Sigmoid colon (tissue), 7 donors: ENCODE results near the gene LPAR2. TPM values are rescaled to one million over a fixed set of nuclear protein-coding genes. Genes with fewer than 3 reads are reported as not detected.
A peak's percentile ranks its signal among the peaks of the same experiment; 100 is the strongest.

Experiments used
- DNase-seq: peaks from one replicate; pipeline ENCODE4 v3.0.0-alpha.2; 2019
- H3K27ac ChIP-seq, 4 donors: fragments of 200-600 bp; sonication (generic); one replicate each; pipeline ENCODE4 v1.5.1; 2016 to 2019; ENCODE audit warnings: mild to moderate bottlenecking in 1 of 4
- H3K27me3 ChIP-seq, 3 donors: fragments of 200-600 bp; sonication (generic); one replicate each; pipeline ENCODE4 v1.5.1; 2019; ENCODE audit warnings: mild to moderate bottlenecking in 1 of 3
- H3K36me3 ChIP-seq, 4 donors: fragments of 200-600 bp; sonication (generic); one replicate each; pipeline ENCODE4 v1.5.1; 2016 to 2019
- H3K4me1 ChIP-seq, 4 donors: fragments of 200-600 bp; sonication (generic); one replicate each; pipeline ENCODE4 v1.5.1; 2017 to 2019
- H3K4me3 ChIP-seq, 4 donors: fragments of 200-600 bp; sonication (generic); one replicate each; pipeline ENCODE4 v1.5.1; 2017 to 2019; ENCODE audit warnings: mild to moderate bottlenecking in 2 of 4, moderate library complexity in 1 of 4
- H3K9me3 ChIP-seq, 4 donors: fragments of 200-600 bp in 3 of 4; sonication (generic) in 3 of 4; one replicate each; pipeline versions ENCODE4 v1.5.1 to v1.6.1; 2013 to 2019
- EP300 ChIP-seq, 4 donors: sonication (generic); formaldehyde crosslinking; IDR thresholded peaks; one replicate each; pipeline ENCODE4 v1.6.1; 2017; ENCODE audit warnings: antibody characterized with exemption in 4 of 4
- POLR2A ChIP-seq, 2 donors: fragments of 450-650 bp; IDR thresholded peaks; one replicate each; pipeline ENCODE4 v1.6.1; 2016; ENCODE audit warnings: antibody characterized with exemption in 2 of 2, mild to moderate bottlenecking in 2 of 2, moderate library complexity in 2 of 2
- POLR2AphosphoS5 ChIP-seq, 4 donors: sonication (generic); formaldehyde crosslinking; IDR thresholded peaks; one replicate each; pipeline ENCODE4 v1.6.1; 2017; ENCODE audit warnings: antibody characterized with exemption in 4 of 4
- WGBS, 2 donors: extraction: QIAGEN DNeasy Blood & Tissue Kit; methylation state at CpG; one replicate each; pipeline ENCODE4 v1.1.7; 2013; 5-methylcytosine and 5-hydroxymethylcytosine counted together
- intact Hi-C: fragments of 100-400 bp; cut with DNase I; formaldehyde crosslinking; loops from one replicate; pipeline ENCODE4 v1.15.1; 2023
- polyA plus RNA-seq, 3 donors: library from polyadenylated mRNA; stranded (reverse); fragments of 200-250 nt; gene quantifications; one replicate each; pipeline ENCODE4 v1.2.3, GENCODE V29; 2013
- total RNA-seq, 4 donors: library from RNA; depleted of rRNA; stranded (reverse); fragments of >200 nt; gene quantifications; one replicate each; pipeline ENCODE4 v1.1.0, GENCODE V29; 2016
- TF ChIP-seq, protein P1 (sequence below), 4 experiments: fragments of 450-650 bp in 3 of 4; fragments of 200-600 bp in 1 of 4; IDR thresholded peaks; one replicate each; pipeline ENCODE4 v1.5.1; 2016 to 2019; ENCODE audit warnings: antibody characterized with exemption in 4 of 4, mild to moderate bottlenecking in 3 of 4, moderate library complexity in 2 of 4
- donor health status: healthy with polysubstance abuse.
- donor health status: Bipolar disorder and iron deficiency.
- donor health status: healthy.

LPAR2 gene
- total RNA-seq (1 to 10 TPM in 2 of 4 donors, under 1 TPM in 2; 0.33 to 4.2 (median 1.2) TPM), polyA plus RNA-seq (10 to 100 TPM in 1 of 3 donors, 1 to 10 TPM in 2; 3.6 to 19.9 (median 6.0) TPM)

DNA sequence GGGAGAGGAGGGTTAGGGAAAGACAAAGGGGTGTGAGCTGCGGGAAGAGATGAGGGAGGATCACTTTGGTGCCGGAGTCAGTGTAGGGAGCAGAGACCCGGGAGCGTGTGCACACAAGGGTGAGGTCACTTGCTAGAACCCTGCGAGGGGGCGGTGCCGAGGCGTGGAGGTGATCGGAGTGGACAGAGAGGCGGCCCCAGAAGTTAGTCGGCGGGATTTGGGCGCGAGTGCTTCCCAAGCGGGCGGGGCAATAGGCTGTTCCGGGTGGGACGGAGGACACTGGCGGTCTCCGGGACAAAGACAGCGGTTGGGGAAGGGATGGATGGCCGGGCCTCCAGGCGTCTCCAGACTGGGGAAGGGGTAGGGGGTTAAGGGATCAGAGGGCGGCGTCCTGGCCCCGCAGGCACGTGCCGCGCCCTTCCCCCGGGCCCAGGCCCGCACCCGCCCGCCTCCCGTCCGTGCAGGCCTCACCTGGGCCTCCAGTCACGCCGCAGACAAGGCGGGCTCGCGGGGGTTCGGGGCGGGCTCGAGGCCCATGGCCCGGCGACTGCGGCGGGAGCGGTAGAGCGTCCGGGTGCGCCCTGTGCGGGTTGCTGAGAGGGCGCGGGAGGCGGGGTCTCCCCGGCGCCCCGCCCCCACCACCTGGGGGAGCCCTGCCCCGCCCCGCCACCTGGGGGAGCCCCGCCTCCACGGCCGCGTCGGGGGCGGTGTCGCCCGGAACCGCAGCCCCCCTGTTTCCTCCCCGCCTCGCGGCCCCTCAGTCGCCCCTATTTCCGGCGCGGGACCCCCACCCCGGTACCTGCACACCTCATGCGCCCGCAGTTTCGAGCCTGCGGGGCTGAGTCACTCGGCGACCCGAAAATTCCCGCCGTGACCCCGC lies at the start of gene LPAR2:
LPAR2 (minus strand) TSS at position 600 of the 880 bp plus-strand sequence. CDS start 945 bp downstream, outside the sequence.
- intact Hi-C loops, result no loop called here
- 1% methylated on average over 87 of the region's 87 CpGs for WGBS, 2 donors
- H3K36me3 ChIP-seq, result no peaks in the 10 kb centered on the region
- no peak for DNase-seq
- TF ChIP-seq EP300 (IDR thresholded peaks at IDR 0.05) (no peak), POLR2A (IDR thresholded peaks at IDR 0.05) (no peak), POLR2AphosphoS5 (IDR thresholded peaks at IDR 0.05) (no peak)
- H3K4me1 ChIP-seq, result peaks cover 0 to 15% (median 14%) of the 10 kb centered on the region in 4 donors
- peak within 1 kb of the TSS; percentile 4 to 46 (median 38) for H3K4me3 ChIP-seq
- no peaks in the 10 kb centered on the region for H3K9me3 ChIP-seq
- H3K27ac ChIP-seq, result no peak within 1 kb of the TSS
- H3K27me3 ChIP-seq, result peaks cover 9 to 31% (median 15%) of the 10 kb centered on the region in 3 donors

DNA sequence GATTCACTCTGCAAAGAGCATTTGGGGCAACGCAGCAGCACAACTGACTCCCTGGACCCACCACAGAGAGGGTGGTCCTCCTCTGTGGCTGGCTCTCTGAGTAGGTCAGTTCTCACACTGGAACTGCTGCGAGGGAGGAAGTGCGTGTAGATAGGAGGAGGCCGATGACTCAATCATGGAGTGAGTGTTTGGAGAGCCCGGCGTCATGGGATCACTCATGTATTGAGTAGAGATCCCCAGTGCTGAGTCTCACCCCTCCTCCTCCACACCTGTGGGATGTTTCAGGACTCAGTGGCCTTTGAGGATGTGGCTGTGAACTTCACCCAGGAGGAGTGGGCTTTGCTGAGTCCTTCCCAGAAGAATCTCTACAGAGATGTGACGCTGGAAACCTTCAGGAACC lies 49.6 kb upstream of the LPAR2 start:
- TF ChIP-seq POLR2A (IDR thresholded peaks at IDR 0.05) (no peak), EP300 (IDR thresholded peaks at IDR 0.05) (no peak), POLR2AphosphoS5 (IDR thresholded peaks at IDR 0.05) (no peak)
- TF ChIP-seq, protein P1, sequence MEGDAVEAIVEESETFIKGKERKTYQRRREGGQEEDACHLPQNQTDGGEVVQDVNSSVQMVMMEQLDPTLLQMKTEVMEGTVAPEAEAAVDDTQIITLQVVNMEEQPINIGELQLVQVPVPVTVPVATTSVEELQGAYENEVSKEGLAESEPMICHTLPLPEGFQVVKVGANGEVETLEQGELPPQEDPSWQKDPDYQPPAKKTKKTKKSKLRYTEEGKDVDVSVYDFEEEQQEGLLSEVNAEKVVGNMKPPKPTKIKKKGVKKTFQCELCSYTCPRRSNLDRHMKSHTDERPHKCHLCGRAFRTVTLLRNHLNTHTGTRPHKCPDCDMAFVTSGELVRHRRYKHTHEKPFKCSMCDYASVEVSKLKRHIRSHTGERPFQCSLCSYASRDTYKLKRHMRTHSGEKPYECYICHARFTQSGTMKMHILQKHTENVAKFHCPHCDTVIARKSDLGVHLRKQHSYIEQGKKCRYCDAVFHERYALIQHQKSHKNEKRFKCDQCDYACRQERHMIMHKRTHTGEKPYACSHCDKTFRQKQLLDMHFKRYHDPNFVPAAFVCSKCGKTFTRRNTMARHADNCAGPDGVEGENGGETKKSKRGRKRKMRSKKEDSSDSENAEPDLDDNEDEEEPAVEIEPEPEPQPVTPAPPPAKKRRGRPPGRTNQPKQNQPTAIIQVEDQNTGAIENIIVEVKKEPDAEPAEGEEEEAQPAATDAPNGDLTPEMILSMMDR (IDR thresholded peaks at IDR 0.05), result no peak
- intact Hi-C loops, result no loop called here
- no peaks in the 10 kb centered on the region for H3K4me1 ChIP-seq
- peaks cover 0 to 28% (median 0%) of the 10 kb centered on the region in 4 donors for H3K9me3 ChIP-seq
- no peaks in the 10 kb centered on the region for H3K27me3 ChIP-seq
- DNase-seq, result no peak
- 96 to 97% methylated on average over 7 of the region's 7 CpGs for WGBS, 2 donors
- peaks cover 12 to 69% (median 31%) of the 10 kb centered on the region in 4 donors for H3K36me3 ChIP-seq
- no peak overlapping the region for H3K27ac ChIP-seq
- H3K4me3 ChIP-seq, result no peak overlapping the region

DNA sequence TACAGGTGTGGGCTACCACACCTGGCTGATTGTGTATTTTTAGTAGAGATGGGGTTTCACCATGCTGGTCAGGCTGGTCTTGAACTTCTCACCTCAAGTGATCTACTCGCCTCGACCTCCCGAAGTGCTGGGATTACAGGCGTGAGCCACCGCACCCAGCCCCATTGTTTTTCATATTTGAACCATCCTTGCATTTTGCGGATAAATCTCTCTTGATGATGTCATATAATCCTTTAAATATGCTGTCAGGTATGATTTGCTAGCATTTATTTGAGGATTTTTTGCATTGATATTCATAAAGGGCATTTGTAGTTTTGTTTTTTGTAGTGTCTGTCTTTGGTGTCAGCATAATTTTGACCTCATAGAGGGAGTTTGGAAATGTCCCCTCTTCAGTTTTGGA lies 46.3 kb upstream of the LPAR2 start:
- Histone ChIP-seq H3K36me3 (peaks cover 5 to 46% (median 18%) of the 10 kb centered on the region in 4 donors), H3K9me3 (peaks cover 0 to 25% (median 0%) of the 10 kb centered on the region in 4 donors), H3K27me3 (no peaks in the 10 kb centered on the region), H3K4me1 (peaks cover 0 to 10% (median 9%) of the 10 kb centered on the region in 4 donors), H3K27ac (no peak overlapping the region), H3K4me3 (no peak overlapping the region)
- intact Hi-C loops, result no loop called here
- TF ChIP-seq EP300 (IDR thresholded peaks at IDR 0.05) (no peak), POLR2A (IDR thresholded peaks at IDR 0.05) (no peak), POLR2AphosphoS5 (IDR thresholded peaks at IDR 0.05) (no peak)
- TF ChIP-seq, protein P1 (IDR thresholded peaks at IDR 0.05), result no peak
- no peak for DNase-seq
- WGBS, 2 donors, result 96 to 98% methylated on average over 6 of the region's 6 CpGs

DNA sequence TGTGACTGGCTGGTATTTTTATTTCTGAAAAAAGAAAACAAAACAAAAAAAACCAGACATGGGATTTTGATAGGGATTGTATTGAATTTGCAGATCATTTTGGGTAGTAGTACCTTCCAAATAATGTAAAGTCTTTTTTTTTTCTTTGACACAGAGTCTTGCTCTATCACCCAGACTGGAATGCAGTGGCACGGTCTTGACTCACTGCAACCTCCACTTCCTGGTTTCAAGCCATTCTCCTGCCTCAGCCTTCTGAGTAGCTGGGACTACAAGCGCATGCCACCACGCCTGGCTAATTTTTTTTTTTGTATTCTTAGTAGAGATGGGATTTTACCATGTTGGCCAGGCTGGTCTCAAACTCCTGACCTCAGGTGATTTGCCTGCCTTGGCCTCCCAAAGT lies 44.8 kb upstream of the LPAR2 start:
- H3K27ac ChIP-seq, result no peak overlapping the region
- TF ChIP-seq POLR2A (IDR thresholded peaks at IDR 0.05) (no peak), EP300 (IDR thresholded peaks at IDR 0.05) (no peak), POLR2AphosphoS5 (IDR thresholded peaks at IDR 0.05) (no peak)
- TF ChIP-seq, protein P1 (IDR thresholded peaks at IDR 0.05), result no peak
- H3K4me3 ChIP-seq, result no peak overlapping the region
- intact Hi-C loops, result no loop called here
- H3K27me3 ChIP-seq, result no peaks in the 10 kb centered on the region
- H3K4me1 ChIP-seq, result peaks cover 0 to 19% (median 16%) of the 10 kb centered on the region in 4 donors
- peaks cover 0 to 11% (median 0%) of the 10 kb centered on the region in 4 donors for H3K9me3 ChIP-seq
- H3K36me3 ChIP-seq, result peaks cover 0 to 32% (median 6%) of the 10 kb centered on the region in 4 donors
- DNase-seq, result no peak
- 90 to 100% methylated on average over 3 of the region's 3 CpGs for WGBS, 2 donors

DNA sequence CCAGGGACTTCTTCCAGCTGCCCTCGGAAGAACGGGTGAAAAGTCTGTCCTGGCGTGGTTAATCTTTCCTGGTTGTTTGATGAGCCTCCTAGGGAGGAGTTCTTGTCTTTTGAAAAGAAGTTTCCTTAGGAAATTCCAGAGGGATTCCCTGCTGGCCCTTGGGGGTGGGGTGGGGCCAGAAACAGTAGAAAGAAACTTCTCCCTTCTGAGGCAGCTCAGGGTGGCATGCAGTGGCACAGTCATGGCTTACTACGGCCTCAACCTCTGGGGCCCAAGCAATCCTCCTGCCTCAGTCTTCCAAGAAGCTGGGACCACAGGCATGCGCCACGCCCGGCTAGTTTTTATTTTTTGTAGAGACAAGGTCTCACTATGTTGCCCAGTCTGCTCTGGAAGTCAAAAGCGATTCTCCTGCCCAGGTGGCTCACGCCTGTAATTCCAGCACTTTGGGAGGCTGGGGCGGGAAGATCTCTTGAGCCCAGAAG lies 42.1 kb upstream of the LPAR2 start:
- Histone ChIP-seq H3K27ac (no peak overlapping the region), H3K4me3 (no peak overlapping the region)

More for the DNA sequence above, 42.1 kb upstream of the LPAR2 start:
- H3K9me3 ChIP-seq, result no peaks in the 10 kb centered on the region
- no peaks in the 10 kb centered on the region for H3K27me3 ChIP-seq
- 78% methylated on average over 10 of the region's 10 CpGs for WGBS, 2 donors
- intact Hi-C loops, result no loop called here
- DNase-seq, result no peak
- no peak for TF ChIP-seq EP300 (IDR thresholded peaks at IDR 0.05)
- TF ChIP-seq POLR2AphosphoS5 (IDR thresholded peaks at IDR 0.05), result no peak
- no peak for TF ChIP-seq POLR2A (IDR thresholded peaks at IDR 0.05)
- TF ChIP-seq, protein P1 (IDR thresholded peaks at IDR 0.05), result no peak
- H3K36me3 ChIP-seq, result peaks cover 0 to 9% (median 1%) of the 10 kb centered on the region in 4 donors
- H3K4me1 ChIP-seq, result peaks cover 0 to 21% (median 16%) of the 10 kb centered on the region in 4 donors
